ENCODE results near the gene RARRES2. TPM values are rescaled to one million over a fixed set of nuclear protein-coding genes. Genes with fewer than 3 reads are reported as not detected.

Gene RARRES2
- total RNA-seq, 1 donor from 2014 or later = 161 TPM

Other genes with a start within 250 kb of the RARRES2 start
- 30.6 and 86.5 TPM in 2 replicates for gene LRRC61, start 18.3 kb downstream of the RARRES2 start, total RNA-seq
- gene ACTR3C, start 18.1 kb downstream of the RARRES2 start, total RNA-seq = 40.1 and 81.8 TPM in 2 replicates
- gene REPIN1, start 27.2 kb upstream of the RARRES2 start, total RNA-seq = 39.6 and 77.0 TPM in 2 replicates
- gene ZNF775, start 37.7 kb upstream of the RARRES2 start, total RNA-seq = 4.7 and 5.0 TPM in 2 replicates
- 0.15 and 0.17 TPM in 2 replicates for gene GIMAP8, start 109.0 kb upstream of the RARRES2 start, total RNA-seq
- 0.05 and 0.35 TPM in 2 replicates for gene GIMAP7, start 173.2 kb upstream of the RARRES2 start, total RNA-seq
- gene GIMAP4, start 225.8 kb upstream of the RARRES2 start, total RNA-seq = 2.1 TPM in 1 of 2 replicates, not detected in the other